ENCODE results near the gene PGA3.
"Not testable (repeated sequence)": the region's sequence is repeated elsewhere in the genome, so short reads cannot be mapped to it uniquely, and the experiment has no call there.

PGA3 gene

DNA sequence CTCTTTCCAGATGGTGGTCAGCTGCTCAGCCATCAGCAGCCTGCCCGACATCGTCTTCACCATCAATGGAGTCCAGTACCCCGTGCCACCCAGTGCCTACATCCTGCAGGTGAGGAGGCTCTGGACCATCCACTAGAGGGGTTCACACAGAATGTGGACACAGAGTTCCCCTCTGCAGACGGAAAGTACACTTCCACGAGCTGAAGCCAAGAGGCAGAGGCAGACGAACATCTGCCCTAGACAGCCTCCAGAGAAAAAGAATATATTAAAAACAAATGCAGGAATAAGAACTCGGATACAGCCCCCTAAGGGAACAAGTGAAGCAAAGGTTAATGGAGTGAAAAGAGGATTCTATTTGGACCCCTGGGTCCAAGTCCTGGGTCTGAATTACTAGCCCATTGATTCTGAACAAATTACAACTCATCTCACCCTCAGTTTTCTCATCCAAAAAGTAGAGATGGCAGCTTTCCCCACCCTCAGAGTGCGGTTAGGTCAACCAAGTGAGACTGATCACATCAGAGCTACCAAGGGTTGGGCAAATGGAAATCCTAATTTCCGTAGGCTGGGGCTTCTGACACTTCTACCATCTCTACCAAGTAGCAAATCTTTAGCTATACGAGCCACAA lies 8.1 kb downstream of the PGA3 start:
- DNase-seq, result not testable (repeated sequence)

DNA sequence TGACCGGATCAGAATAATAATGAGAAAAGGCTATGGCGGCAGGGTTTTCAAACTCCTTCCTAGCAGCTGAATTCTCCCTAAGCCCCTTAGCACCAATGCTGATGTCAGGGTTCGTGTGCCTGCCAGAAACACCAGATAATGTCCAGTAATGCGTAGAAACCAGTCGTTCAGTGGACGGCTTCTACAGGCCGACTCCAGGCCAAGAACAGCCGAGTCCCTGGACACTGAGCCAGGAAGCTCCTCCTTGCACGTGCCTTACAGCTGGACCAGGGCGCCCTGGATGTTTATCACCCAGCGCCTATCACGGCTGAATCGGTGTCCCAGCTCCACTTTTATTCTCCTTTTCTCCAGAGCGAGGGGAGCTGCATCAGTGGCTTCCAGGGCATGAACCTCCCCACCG lies 8.9 kb downstream of the PGA3 start:
- DNase-seq, result not testable (repeated sequence)

DNA sequence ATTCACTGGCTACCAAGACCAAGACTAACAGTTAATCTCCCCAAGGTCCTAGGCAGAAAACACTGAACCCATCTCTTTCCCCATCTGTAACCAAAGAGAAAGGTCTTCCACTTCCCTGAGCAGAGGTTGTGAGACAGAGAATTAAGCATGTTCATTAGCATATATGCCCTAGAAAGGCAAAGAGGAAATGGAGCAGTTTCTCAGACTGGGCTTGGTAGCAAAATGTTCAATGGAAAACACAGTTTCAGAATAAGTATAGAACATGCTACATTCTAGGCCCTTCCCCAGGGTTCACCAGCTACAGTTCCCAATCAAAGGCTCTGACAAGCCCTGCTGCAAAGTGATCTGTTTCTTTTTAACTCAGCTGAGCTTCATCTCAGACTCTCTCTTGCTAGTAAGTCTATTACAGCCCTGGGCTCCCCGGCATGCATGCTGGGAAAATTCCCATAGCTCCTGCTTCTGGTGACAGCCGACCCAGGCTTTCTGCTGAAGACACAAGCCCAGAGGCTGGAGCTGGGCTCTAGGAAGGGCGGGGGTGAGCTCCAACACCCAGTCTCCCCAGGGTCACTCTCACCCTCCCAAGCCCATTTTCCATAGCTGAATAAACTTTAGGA lies 10.5 kb downstream of the PGA3 start:
- not testable (repeated sequence) for DNase-seq

DNA sequence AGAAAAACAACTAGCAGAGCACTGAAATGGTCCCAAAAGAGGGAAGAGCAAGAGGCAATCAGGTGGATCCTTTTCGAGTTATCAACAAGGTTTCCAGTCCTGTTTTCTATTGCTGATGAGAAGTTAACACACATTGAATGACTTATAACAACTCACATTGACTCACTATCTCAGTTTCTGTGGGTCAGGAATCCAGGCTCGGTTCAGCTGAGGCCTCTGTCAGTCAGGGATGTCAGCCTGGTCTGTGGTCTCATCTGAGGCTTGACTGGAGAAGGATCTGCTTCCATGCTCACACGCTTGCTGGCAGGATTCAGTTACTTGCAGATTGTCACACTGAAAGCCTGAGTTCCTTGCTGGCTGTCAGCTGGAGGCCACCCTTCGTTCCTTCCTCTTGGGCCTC lies 15.0 kb downstream of the PGA3 start:
- not testable (repeated sequence) for DNase-seq

DNA sequence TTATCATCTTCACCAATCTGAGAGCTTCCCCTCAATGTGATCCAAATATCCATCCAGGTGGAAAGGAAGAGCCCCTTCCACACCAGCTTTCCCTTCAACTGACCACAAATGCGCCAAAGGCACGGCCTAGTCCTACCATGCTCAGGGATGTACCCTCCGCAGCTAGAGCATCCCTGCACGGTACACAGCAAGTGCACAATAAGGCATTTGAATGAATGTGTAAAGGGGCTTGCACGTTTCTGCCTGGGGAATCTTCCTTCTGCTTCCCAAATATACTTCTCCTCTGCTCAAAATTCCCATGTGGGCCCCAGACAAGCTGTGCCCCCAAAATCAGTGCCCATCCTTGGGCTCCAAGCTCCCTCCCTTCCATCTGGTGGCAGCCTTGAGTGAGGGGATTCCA lies 15.7 kb downstream of the PGA3 start:
- not testable (repeated sequence) for DNase-seq

DNA sequence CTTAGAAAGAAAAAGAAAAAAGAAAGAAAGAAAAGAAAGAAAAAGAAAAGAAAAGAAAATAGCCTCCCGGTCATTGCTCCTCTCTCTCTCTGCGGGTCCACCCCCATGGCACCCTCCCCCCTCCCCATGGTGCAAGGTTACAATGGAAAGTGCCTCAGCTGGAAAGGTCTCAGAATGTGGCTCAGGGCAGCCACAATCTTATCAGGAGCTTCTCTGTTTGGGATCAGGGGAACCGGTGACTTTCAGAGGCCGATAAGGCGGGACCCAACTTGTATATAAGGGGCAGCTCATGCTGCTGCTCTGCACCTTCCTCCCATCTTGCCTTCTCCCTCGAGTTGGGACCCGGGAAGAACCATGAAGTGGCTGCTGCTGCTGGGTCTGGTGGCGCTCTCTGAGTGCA lies 18.7 kb downstream of the PGA3 start, which contains the start of gene PGA4:
Gene PGA4 (plus strand): TSS at position 301 of the 400 bp plus-strand sequence. CDS start 54 bp downstream, at position 355.
- DNase-seq, result not testable (repeated sequence)

DNA sequence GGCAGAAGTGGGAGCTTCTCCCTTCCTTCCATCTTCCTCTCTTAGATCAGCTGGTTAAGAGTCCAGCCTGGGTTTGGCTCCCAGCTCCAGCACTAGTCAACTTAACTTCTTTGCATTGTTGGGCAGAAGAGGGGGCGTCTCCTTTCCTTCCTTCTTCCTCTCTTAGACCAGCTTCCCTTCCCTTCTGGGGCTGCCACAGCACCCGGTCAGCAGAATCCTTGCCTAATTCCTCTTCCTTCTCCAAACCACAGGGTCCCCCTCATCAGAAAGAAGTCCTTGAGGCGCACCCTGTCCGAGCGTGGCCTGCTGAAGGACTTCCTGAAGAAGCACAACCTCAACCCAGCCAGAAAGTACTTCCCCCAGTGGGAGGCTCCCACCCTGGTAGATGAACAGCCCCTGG lies 19.4 kb downstream of the PGA3 start:
- not testable (repeated sequence) for DNase-seq

DNA sequence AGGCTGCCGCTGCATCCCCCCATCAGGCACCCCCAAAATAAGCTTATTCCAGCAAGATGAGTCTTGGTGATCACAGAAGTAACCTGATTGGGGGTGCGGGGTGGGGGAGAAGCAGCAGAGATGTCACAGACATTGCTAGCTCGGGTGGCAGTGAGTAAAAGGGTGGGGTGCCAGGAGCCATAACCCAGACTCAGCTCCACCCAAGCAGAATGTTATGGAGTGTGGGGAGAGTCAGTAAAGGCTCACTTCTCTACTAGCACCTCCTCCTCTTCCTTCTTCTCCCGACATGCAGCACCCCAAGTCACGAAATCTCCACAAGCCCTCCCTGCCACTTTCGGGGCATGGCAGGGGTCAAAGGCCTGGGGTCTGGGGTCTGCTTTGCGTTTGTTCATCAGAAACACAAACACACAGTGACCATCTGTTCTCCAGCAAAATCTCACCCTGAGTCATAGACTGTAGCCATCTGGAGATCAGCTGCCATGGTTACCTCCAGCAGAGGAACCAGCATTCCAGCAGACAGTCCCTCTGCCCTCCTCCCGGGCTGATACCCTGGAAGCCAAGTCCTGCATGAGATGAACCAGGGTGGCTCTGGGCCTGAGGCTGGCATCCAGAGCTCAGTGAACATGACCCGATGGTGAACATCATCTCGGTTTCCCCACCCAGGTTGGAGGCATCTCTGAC lies 23.3 kb downstream of the PGA3 start:
- DNase-seq, result not testable (repeated sequence)

DNA sequence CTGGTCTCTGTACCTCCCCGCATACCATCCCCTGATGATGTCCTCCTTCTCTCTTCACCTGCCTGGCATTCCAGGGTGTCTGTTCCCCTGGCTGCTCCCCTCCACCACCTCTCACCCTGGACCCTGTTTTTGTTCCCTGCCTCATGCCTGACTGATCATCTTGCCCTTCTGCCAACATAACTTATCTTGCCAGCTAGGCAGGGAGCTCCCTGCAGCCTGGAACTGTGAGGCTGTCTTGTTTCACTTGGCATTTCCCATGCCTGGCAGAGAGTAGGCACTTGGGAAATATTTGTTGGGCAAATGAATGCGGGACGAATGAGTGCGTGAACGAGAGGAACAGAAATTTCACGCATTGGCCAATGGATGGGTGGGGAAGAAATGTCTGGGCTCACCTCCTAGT lies 26.1 kb downstream of the PGA3 start:
- not testable (repeated sequence) for DNase-seq

DNA sequence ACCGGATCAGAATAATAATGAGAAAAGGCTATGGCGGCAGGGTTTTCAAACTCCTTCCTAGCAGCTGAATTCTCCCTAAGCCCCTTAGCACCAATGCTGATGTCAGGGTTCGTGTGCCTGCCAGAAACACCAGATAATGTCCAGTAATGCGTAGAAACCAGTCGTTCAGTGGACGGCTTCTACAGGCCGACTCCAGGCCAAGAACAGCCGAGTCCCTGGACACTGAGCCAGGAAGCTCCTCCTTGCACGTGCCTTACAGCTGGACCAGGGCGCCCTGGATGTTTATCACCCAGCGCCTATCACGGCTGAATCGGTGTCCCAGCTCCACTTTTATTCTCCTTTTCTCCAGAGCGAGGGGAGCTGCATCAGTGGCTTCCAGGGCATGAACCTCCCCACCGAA lies 27.7 kb downstream of the PGA3 start:
- DNase-seq, result not testable (repeated sequence)

DNA sequence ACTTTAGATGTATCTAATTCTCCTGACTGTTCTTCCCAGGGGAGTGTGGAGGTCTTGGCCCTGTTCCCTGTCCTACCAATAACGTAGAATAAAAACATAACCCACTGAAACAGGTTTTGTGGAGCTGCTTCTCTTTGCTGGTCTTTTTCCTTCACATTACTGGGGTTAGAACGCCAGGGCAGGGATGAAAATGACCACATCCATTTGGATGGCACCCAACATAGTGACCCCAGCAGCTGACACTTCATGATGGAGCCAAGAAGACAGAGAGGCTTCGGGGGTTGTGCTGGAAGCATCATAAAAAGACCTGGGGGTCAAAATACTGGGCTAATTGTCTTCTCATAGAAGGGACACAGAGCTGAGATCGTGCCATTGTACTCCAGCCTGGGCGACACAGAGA lies 28.3 kb downstream of the PGA3 start:
- DNase-seq, result not testable (repeated sequence)

DNA sequence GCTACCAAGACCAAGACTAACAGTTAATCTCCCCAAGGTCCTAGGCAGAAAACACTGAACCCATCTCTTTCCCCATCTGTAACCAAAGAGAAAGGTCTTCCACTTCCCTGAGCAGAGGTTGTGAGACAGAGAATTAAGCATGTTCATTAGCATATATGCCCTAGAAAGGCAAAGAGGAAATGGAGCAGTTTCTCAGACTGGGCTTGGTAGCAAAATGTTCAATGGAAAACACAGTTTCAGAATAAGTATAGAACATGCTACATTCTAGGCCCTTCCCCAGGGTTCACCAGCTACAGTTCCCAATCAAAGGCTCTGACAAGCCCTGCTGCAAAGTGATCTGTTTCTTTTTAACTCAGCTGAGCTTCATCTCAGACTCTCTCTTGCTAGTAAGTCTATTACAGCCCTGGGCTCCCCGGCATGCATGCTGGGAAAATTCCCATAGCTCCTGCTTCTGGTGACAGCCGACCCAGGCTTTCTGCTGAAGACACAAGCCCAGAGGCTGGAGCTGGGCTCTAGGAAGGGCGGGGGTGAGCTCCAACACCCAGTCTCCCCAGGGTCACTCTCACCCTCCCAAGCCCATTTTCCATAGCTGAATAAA lies 29.3 kb downstream of the PGA3 start:
- DNase-seq, result not testable (repeated sequence)

DNA sequence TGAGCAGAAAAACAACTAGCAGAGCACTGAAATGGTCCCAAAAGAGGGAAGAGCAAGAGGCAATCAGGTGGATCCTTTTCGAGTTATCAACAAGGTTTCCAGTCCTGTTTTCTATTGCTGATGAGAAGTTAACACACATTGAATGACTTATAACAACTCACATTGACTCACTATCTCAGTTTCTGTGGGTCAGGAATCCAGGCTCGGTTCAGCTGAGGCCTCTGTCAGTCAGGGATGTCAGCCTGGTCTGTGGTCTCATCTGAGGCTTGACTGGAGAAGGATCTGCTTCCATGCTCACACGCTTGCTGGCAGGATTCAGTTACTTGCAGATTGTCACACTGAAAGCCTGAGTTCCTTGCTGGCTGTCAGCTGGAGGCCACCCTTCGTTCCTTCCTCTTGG lies 33.8 kb downstream of the PGA3 start:
- DNase-seq, result not testable (repeated sequence)

DNA sequence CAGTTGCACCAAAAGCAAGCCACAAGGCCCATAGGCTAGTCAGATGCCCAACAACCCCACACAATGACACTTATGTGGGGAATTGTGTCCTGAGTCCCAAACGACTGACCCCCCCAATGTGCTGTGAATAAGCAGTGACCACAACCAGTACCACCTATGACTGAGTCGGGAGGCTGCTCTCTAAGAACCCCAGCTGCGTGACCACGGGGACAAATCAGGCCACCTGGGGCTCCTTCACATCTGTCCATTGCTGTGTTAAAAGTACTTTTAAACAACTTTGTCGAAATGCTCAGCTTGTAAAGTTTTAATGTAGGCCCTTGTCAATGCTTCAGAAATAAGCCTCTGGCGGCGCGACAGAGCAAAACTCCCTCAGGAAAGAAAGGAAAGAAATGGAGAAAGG lies 37.0 kb downstream of the PGA3 start:
- not testable (repeated sequence) for DNase-seq

DNA sequence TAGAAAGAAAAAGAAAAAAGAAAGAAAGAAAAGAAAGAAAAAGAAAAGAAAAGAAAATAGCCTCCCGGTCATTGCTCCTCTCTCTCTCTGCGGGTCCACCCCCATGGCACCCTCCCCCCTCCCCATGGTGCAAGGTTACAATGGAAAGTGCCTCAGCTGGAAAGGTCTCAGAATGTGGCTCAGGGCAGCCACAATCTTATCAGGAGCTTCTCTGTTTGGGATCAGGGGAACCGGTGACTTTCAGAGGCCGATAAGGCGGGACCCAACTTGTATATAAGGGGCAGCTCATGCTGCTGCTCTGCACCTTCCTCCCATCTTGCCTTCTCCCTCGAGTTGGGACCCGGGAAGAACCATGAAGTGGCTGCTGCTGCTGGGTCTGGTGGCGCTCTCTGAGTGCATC lies 37.6 kb downstream of the PGA3 start, which contains the start of gene PGA5:
Gene PGA5 (plus strand): TSS at position 301 of the 400 bp plus-strand sequence. CDS start 52 bp downstream, at position 353.
- DNase-seq, result not testable (repeated sequence)

DNA sequence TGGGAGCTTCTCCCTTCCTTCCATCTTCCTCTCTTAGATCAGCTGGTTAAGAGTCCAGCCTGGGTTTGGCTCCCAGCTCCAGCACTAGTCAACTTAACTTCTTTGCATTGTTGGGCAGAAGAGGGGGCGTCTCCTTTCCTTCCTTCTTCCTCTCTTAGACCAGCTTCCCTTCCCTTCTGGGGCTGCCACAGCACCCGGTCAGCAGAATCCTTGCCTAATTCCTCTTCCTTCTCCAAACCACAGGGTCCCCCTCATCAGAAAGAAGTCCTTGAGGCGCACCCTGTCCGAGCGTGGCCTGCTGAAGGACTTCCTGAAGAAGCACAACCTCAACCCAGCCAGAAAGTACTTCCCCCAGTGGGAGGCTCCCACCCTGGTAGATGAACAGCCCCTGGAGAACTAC lies 38.2 kb downstream of the PGA3 start:
- not testable (repeated sequence) for DNase-seq

DNA sequence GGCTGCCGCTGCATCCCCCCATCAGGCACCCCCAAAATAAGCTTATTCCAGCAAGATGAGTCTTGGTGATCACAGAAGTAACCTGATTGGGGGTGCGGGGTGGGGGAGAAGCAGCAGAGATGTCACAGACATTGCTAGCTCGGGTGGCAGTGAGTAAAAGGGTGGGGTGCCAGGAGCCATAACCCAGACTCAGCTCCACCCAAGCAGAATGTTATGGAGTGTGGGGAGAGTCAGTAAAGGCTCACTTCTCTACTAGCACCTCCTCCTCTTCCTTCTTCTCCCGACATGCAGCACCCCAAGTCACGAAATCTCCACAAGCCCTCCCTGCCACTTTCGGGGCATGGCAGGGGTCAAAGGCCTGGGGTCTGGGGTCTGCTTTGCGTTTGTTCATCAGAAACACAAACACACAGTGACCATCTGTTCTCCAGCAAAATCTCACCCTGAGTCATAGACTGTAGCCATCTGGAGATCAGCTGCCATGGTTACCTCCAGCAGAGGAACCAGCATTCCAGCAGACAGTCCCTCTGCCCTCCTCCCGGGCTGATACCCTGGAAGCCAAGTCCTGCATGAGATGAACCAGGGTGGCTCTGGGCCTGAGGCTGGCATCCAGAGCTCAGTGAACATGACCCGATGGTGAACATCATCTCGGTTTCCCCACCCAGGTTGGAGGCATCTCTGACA lies 42.1 kb downstream of the PGA3 start:
- not testable (repeated sequence) for DNase-seq

DNA sequence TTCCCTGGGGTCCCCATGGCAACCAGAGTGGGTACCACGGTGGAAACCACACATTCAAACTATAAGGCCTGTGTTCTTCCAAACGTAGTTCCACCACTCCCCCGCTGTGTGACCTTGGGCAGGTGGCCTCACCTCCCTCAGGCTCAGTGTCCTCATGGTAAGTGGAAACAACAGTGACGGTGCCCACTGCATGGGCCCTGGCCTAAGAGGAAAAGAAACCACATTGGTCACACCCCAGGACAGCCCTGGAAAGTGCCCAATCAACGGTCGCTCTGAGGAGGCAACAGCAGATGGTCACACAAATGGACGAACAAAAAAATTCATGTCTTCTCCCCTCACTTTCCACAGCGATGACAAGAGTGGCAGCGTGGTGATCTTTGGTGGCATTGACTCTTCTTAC lies 44.8 kb downstream of the PGA3 start:
- DNase-seq, result not testable (repeated sequence)

DNA sequence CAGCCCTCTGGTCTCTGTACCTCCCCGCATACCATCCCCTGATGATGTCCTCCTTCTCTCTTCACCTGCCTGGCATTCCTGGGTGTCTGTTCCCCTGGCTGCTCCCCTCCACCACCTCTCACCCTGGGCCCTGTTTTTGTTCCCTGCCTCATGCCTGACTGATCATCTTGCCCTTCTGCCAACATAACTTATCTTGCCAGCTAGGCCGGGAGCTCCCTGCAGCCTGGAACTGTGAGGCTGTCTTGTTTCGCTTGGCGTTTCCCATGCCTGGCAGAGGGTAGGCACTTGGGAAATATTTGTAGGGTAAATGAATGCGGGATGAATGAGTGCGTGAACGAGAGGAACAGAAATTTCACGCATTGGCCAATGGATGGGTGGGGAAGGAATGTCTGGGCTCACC lies 45.9 kb downstream of the PGA3 start:
- DNase-seq, result not testable (repeated sequence)

DNA sequence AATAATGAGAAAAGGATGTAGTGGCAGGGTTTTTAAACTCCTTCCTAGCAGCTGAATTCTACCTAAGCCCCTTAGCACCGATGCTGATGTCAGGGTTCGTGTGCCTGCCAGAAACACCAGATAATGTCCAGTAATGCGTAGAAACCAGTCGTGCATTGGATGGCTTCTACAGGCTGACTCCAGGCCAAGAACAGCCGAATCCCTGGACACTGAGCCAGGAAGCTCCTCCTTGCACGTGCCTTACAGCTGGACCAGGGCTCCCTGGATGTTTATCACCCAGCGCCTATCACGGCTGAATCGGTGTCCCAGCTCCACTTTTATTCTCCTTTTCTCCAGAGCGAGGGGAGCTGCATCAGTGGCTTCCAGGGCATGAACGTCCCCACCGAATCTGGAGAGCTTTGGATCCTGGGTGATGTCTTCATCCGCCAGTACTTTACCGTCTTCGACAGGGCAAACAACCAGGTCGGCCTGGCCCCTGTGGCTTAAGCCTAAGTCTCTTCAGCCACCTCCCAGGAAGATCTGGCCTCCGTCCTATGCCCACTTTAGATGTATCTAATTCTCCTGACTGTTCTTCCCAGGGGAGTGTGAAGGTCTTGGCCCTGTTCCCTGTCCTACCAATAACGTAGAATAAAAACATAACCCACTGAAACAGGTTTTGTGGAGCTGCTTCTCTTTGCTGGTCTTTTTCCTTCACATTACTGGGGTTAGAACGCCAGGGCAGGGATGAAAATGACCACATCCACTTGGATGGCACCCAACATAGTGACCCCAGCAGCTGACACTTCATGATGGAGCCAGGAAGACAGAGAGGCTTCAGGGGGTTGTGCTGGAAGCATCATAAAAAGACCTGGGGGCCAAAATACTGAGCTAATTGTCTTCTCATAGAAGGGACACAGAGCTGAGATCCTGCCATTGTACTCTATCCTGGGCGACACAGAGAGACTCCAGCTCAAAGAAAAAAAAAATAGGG lies 47.8 kb downstream of the PGA3 start:
- DNase-seq, result not testable (repeated sequence)

DNA sequence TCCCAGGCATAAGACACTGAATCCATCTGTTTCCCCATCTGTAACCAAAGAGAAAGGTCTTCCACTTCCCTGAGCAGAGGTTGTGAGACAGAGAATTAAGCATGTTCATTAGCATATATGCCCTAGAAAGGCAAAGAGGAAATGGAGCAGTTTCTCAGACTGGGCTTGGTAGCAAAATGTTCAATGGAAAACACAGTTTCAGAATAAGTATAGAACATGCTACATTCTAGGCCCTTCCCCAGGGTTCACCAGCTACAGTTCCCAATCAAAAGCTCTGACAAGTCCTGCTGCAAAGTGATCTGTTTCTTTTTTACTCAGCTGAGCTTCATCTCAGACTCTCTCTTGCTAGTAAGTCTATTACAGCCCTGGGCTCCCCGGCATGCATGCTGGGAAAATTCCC lies 49.0 kb downstream of the PGA3 start:
- DNase-seq, result not testable (repeated sequence)

Measured in hematopoietic multipotent progenitor cell treated with erythropoietin and hydrocortisone succinate and interleukin-3 and kit ligand, for 4 days (in vitro differentiated cells).